Peyer's patch (tissue), 4 donors: ENCODE results near the gene VAV1. TPM values are rescaled to one million over a fixed set of nuclear protein-coding genes. Genes with fewer than 3 reads are reported as not detected.
"Not testable (repeated sequence)": the region's sequence is repeated elsewhere in the genome, so short reads cannot be mapped to it uniquely, and the experiment has no call there.

Experiments used
- DNase-seq, 3 donors: peaks; one replicate each; pipeline ENCODE4 v3.0.0-alpha.2; 2017 to 2019
- H3K27ac ChIP-seq, 4 donors: fragments of 200-600 bp; sonication (generic); one replicate each; pipeline ENCODE4 v1.5.1; 2016 to 2019
- H3K27me3 ChIP-seq, 2 donors: fragments of 200-600 bp; sonication (generic); one replicate each; pipeline ENCODE4 v1.5.1; 2019
- H3K36me3 ChIP-seq, 3 donors: fragments of 200-600 bp; sonication (generic); one replicate each; pipeline ENCODE4 v1.5.1; 2016 to 2019
- H3K4me1 ChIP-seq, 4 donors: fragments of 200-600 bp; sonication (generic); one replicate each; pipeline ENCODE4 v1.5.1; 2016 to 2019
- H3K4me3 ChIP-seq, 4 donors: fragments of 200-600 bp; sonication (generic); 1 replicate in 3 of 4; 2 replicates in 1 of 4; pipeline ENCODE4 v1.5.1; 2016 to 2019; ENCODE audit warnings: mild to moderate bottlenecking in 1 of 4
- H3K9me3 ChIP-seq, 4 donors: fragments of 200-600 bp; sonication (generic); one replicate each; pipeline ENCODE4 v1.5.1; 2016 to 2019; ENCODE audit warnings: mild to moderate bottlenecking in 1 of 4
- POLR2A ChIP-seq, 2 donors: fragments of 450-650 bp; IDR thresholded peaks; one replicate each; pipeline ENCODE4 v1.5.1; 2017; ENCODE audit warnings: antibody characterized with exemption in 2 of 2, mild to moderate bottlenecking in 2 of 2, moderate library complexity in 2 of 2
- total RNA-seq, 4 donors: library from RNA; depleted of rRNA; stranded (reverse); fragments of >200 nt; gene quantifications; one replicate each; pipeline ENCODE4 v1.1.0, GENCODE V29; 2016
- TF ChIP-seq, protein P1 (sequence below), 6 experiments: fragments of 450-650 bp in 4 of 6; fragments of 200-600 bp in 2 of 6; sonication (generic) in 1 of 6; IDR thresholded peaks; one replicate each; pipeline ENCODE4 v1.5.1; 2017 to 2019; ENCODE audit warnings: antibody characterized with exemption in 6 of 6, mild to moderate bottlenecking in 3 of 6, moderate library complexity in 1 of 6

Gene VAV1
- total RNA-seq, 4 donors from 2014 or later, result 7.0 to 57.8 (median 7.7) TPM

DNA sequence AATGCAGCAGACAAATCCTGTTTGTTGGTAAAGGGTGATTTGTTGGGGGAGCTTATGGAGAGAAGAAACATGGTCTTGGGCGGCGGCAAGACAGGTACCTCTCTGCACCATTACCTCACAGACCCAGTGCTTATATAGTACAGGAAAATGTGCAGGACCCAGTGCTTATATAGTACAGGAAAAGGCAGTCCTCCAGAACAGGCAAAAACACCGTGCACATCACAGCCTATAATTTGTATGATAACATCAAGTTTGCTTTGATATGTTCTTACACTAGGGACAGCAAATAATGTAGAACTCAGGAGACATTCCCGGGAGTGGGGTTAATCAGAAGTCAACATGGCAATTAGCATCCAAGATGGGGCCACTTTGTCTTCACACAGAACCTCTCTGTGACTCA is 20.9 kb downstream of the VAV1 start:
- no peak for DNase-seq
- H3K27ac ChIP-seq, result no peak overlapping the region
- TF ChIP-seq, protein P1, sequence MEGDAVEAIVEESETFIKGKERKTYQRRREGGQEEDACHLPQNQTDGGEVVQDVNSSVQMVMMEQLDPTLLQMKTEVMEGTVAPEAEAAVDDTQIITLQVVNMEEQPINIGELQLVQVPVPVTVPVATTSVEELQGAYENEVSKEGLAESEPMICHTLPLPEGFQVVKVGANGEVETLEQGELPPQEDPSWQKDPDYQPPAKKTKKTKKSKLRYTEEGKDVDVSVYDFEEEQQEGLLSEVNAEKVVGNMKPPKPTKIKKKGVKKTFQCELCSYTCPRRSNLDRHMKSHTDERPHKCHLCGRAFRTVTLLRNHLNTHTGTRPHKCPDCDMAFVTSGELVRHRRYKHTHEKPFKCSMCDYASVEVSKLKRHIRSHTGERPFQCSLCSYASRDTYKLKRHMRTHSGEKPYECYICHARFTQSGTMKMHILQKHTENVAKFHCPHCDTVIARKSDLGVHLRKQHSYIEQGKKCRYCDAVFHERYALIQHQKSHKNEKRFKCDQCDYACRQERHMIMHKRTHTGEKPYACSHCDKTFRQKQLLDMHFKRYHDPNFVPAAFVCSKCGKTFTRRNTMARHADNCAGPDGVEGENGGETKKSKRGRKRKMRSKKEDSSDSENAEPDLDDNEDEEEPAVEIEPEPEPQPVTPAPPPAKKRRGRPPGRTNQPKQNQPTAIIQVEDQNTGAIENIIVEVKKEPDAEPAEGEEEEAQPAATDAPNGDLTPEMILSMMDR (IDR thresholded peaks at IDR 0.05), result no peak
- no peak for TF ChIP-seq POLR2A (IDR thresholded peaks at IDR 0.05)
- no peak overlapping the region for H3K4me3 ChIP-seq
- peaks cover 0 to 7% (median 0%) of the 10 kb centered on the region in 4 donors for H3K9me3 ChIP-seq
- no peaks in the 10 kb centered on the region for H3K36me3 ChIP-seq
- H3K27me3 ChIP-seq, result no peaks in the 10 kb centered on the region
- H3K4me1 ChIP-seq, result no peaks in the 10 kb centered on the region

DNA sequence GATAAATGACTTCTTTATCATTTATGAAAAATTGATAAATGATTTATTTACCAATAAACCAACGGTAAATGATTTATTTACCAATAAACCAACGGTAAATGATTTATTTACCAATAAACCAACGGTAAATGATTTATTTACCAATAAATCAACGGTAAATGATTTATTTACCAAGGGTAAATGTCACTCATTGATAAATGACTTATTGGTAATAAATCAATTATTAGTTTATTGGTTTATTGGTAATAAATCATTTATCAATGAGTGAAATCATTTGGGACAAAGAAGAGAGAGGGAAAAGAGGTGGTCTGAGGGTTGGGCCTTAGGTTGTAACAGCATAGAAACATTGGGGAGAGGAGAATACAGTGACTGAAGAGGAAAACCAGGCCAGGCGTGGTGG is 21.5 kb downstream of the VAV1 start:
- Histone ChIP-seq H3K9me3 (peaks cover 0 to 7% (median 0%) of the 10 kb centered on the region in 4 donors), H3K4me1 (no peaks in the 10 kb centered on the region), H3K4me3 (no peak overlapping the region), H3K36me3 (no peaks in the 10 kb centered on the region), H3K27me3 (no peaks in the 10 kb centered on the region), H3K27ac (no peak overlapping the region)
- no peak for TF ChIP-seq POLR2A (IDR thresholded peaks at IDR 0.05)
- TF ChIP-seq, protein P1 (IDR thresholded peaks at IDR 0.05), result no peak
- no peak for DNase-seq

DNA sequence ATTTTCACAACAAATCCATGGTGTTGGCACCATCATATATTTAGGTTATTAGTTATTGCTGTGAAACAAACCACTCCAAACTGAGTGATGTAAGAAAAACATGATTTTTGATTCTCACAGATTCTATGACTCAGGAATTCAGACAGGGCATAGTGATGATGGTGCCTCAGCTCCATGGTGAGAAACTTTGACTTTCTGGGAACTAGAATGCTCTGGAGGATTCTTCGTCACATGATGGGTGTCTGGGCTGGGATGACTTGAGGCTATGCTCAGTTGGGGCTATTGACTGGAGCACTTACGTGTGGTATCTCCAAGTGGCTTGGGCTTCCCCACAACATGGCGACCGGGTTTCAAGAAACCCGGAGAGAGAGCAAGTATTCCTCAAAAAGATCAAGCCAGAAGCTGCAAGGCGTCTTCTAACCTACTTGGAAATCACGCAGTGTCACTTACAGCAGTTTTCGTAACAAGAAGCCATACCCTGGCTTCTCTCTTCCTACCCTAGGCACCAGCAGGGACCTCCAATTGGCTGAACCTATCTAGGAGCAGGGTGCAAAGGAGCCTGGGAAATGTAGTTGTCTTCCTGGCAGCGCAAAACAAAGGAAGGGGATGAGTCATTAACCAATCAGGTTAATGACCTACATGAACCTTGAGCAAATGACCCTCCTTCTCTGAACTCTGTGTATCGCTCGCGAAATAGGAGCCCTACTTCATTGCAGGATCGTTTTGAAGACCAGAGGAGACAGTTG is 22.4 kb downstream of the VAV1 start:
- DNase-seq, result no peak
- H3K9me3 ChIP-seq, result peaks cover 0 to 7% (median 0%) of the 10 kb centered on the region in 4 donors
- H3K4me1 ChIP-seq, result peaks cover 0 to 2% (median 0%) of the 10 kb centered on the region in 4 donors
- no peaks in the 10 kb centered on the region for H3K36me3 ChIP-seq
- no peak for TF ChIP-seq POLR2A (IDR thresholded peaks at IDR 0.05)
- TF ChIP-seq, protein P1 (IDR thresholded peaks at IDR 0.05), result no peak
- no peak overlapping the region for H3K4me3 ChIP-seq
- no peak overlapping the region for H3K27ac ChIP-seq
- H3K27me3 ChIP-seq, result no peaks in the 10 kb centered on the region

DNA sequence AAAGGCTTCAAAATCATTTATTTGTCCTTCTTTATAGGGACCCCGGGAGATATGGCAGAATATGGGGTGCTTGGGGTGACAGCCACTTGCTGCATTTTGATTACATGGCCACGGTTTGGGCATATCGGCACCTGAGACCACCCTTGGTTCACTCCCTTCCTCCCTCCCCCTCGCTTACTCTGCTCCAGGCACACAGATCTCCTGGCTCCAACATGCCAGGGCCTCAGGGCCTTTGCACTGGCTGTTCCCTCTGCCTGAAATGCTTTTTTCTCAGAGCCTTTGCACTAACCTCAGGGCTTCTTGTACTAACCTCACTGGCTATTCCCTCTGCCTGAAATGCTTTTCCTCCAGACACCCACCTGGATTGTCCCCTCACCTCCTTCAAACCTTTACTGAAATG is 23.8 kb downstream of the VAV1 start:
- Histone ChIP-seq H3K27ac (no peak overlapping the region), H3K4me1 (peaks cover 0 to 9% (median 2%) of the 10 kb centered on the region in 4 donors), H3K4me3 (no peak overlapping the region), H3K36me3 (no peaks in the 10 kb centered on the region), H3K27me3 (no peaks in the 10 kb centered on the region), H3K9me3 (peaks cover 0 to 7% (median 0%) of the 10 kb centered on the region in 4 donors)
- DNase-seq, result no peak
- TF ChIP-seq, protein P1 (IDR thresholded peaks at IDR 0.05), result no peak
- TF ChIP-seq POLR2A (IDR thresholded peaks at IDR 0.05), result no peak

DNA sequence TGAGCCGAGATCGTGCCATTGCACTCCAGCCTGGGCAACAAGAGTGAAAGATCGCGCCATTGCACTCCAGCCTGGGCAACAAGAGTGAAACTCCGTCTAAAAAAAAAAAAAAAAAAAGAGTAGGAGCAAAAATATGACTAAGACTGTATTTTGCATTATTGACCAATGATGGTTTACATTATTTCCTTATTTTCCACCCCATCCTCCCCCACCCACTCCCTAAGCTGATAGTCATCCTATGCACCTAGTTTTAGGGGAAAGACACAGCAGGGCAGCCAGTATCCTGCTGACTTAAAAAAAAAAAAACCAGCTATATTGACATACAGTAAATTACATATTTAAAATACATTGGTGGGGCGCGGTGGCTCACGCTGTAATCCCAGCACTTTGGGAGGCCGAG is 25.1 kb downstream of the VAV1 start:
- Histone ChIP-seq H3K27me3 (no peaks in the 10 kb centered on the region), H3K27ac (no peak overlapping the region), H3K4me1 (peaks cover 0 to 9% (median 3%) of the 10 kb centered on the region in 4 donors), H3K36me3 (no peaks in the 10 kb centered on the region), H3K9me3 (peaks cover 0 to 7% (median 0%) of the 10 kb centered on the region in 4 donors), H3K4me3 (no peak overlapping the region)
- DNase-seq, result no peak
- TF ChIP-seq, protein P1 (IDR thresholded peaks at IDR 0.05), result no peak
- TF ChIP-seq POLR2A (IDR thresholded peaks at IDR 0.05), result no peak

DNA sequence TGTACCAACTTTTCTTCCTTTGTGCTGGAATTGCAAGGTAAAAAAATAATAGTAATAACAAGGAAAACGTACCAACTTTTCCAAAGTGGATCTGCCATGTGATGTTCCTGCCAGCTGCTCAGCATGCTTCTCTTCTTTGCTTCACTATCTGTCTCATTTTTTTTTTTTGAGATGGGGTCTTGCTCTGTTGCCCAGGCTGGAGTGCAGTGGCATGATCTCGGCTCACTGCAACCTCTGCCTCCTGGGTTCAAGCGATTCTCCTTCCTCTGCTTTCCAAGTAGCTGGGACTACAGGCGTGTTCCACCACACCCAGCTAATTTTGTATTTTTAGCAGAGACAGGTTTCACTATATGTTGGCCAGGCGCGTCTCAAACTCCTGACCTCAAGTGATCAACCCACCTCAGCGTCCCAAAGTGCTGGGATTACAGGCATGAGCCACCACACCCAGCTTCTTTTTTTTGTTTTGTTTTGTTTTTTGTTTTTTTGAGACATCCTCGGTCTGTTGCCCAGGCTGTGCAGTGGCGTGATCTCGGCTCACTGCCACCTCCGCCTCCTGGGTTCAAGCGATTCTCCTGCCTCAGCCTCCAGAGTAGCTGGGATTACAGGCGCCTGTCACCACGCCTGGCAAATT is 27.8 kb downstream of the VAV1 start:
- peak in 1 of 3 donors; percentile 29 for DNase-seq
- not testable (repeated sequence) for H3K27me3 ChIP-seq

More for the DNA sequence above, 27.8 kb downstream of the VAV1 start:
- H3K27ac ChIP-seq, result peak overlapping the region in 1 of 4 donors; percentile 94
- not testable (repeated sequence) for H3K9me3 ChIP-seq, H3K36me3 ChIP-seq, H3K4me3 ChIP-seq
- H3K4me1 ChIP-seq, result peaks cover 0 to 12% (median 4%) of the 10 kb centered on the region in 4 donors
